Activated CD4-positive, alpha-beta T cell treated with anti-CD3 and anti-CD28 coated beads for 24 hours (primary cell): Measurements from ENCODE around the gene MUL1.
"Not testable (repeated sequence)": the region's sequence is repeated elsewhere in the genome, so short reads cannot be mapped to it uniquely, and the experiment has no call there.

Experiments used
- DNase-seq, 2 donors: peaks; one replicate each; pipeline ENCODE4 v3.0.0-alpha.2; 2020; ENCODE audit warnings: low read depth in 2 of 2

MUL1 gene, protein sequence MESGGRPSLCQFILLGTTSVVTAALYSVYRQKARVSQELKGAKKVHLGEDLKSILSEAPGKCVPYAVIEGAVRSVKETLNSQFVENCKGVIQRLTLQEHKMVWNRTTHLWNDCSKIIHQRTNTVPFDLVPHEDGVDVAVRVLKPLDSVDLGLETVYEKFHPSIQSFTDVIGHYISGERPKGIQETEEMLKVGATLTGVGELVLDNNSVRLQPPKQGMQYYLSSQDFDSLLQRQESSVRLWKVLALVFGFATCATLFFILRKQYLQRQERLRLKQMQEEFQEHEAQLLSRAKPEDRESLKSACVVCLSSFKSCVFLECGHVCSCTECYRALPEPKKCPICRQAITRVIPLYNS

DNA sequence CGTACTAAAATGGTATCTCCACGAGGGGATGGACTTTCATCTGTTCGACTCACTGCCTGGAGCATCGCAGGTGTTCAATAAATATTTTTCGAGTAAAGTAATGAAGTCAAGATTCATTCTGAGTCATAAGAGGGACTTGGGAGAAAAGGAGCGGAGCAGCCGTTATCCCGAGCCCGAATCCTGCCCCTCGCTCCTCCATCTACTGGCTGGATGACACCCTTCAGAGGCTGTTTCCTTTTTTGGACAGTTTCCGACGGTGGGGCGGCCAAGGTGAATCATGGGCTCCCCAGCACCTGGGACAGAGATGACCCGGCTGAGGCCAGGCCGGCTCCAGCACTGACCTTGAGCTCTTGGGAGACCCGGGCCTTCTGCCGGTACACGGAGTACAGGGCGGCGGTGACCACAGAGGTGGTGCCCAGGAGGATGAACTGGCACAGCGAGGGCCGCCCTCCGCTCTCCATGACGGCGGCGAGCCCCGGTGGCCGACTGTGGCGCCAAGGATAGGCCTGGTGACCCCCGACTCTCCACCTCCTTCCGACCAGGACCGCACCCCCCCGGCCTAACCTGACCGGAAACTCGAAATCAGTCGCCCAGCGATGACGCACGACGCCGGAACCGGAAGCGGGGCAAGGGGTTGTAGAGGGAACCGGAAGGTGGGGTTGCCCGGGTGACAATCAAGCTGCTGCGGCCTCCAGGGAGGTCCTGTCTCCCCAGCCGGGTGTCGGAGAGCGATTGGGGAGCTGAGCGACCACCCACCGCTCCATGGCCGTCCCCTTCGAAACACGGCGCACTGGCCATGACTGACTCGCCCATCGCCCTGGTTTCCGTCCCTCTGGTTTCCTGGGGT is at the start of gene MUL1:
Gene MUL1 (minus strand): TSS at position 588 of the 847 bp plus-strand sequence. CDS start 127 bp downstream, at position 461.
- DNase-seq: peak; percentile 85 to 96

DNA sequence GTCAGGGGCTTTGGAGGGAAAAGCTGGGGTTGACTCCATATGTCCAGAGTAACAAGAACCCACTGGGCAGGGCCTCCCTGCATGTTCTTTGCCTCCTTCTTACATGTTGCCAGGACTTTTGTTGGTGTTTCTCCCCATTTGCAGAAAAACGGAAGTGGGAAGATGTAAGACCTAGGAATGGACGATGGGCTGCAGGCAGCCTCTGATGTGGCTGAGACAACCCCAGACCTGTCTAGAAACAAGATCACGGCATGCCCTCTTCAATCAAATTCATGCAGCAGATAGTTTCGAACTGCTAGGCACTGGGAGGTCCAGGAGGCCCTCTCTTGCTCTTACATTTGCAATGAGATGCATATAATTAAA is 47.8 kb upstream of the MUL1 start:
- no peak for DNase-seq

DNA sequence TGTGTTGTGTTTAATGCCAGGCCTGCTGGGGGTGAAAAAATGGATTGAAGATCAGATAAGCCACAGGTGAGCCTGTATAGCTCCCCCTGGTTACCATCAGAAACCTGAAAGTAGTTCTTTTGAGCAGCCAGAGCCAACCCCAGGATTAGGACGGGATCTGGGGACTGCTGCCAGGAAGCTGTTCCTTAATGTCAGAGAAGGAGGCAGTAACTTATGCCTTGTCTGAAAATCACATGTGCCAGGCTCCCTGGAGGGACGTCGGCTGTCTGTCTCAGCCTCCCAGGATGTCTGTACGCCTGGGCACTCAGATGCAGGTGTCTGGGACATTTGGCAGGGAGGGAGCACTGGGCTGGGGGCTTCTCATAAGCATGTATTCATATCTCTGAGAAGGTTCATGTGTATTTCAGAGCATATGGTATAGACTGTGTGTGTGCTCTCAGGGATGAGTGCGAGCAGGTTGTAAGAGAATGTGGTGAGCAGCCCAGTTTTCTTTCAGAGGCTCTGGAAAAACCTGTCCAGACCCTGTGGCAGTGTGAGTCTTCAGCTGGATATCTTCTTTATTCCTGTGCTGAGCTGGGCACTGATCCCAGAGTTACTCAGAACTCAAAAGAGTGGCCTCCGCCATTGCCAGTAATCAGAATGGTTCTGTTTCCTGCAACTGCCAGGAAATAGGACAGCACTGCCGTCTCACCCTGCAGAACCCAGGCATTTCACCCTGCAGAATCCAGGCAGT is 47.2 kb upstream of the MUL1 start:
- DNase-seq: no peak

DNA sequence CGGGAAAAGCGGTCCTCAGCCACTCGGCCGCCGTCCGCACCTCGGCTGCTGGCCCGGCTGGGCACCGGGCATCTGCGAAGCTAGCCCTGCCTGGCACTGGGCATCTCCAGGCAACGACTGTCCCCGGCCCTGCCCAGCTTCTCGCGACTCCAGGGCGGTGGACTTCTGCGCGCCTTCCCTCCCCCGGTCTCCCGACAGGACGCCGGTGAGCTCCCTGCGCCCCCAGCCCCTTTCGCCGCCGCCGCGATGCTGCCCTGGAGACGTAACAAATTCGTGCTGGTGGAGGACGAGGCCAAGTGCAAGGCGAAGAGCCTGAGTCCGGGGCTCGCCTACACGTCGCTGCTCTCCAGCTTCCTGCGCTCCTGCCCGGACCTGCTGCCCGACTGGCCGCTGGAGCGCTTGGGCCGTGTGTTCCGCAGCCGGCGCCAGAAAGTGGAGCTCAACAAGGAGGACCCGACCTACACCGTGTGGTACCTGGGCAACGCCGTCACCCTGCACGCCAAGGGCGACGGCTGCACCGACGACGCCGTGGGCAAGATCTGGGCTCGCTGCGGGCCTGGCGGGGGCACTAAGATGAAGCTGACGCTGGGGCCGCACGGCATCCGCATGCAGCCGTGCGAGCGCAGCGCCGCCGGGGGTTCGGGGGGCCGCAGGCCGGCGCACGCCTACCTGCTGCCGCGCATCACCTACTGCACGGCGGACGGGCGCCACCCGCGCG is 44.9 kb upstream of the MUL1 start:
- no peak for DNase-seq

DNA sequence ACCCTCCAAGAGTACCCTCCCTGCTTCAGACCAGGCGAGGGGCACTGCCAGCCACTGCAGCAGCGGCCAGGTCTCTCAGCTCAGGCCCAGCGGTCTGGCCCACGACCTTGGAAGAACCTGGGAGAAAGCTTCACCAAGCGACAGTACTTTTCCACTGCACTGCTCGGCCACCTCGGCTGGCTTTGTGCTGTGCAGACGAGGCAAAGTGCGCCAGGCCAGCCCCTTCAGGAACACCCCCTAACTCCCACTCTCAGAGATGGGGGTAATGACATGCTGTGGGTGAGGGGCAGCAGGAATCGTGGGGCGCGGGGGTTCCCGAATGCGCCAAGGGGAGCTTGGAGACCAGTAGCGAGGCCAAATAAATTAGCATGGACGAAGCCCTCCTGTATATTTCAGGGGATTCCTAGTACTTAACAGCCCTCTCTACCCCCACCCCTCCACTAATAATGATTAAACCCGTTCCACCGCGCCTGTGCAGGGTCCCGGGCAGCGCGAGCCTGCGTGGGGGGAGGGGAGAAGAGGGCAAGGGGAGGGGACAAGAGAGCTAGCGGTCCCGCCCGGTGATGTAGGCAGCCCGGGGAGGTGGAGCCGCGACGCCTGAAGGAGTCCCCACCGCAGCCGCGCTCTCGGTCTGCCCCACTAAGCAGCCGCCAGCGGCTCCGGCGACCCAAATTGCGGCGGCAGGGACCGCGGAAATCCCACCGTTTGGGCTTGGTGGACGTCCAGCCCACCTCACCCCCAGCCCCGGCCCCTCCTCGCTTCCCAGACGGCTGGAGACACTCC is 44.2 kb upstream of the MUL1 start, which contains the start of gene FAM43B:
Gene FAM43B (plus strand): TSS at position 629 of the 783 bp plus-strand sequence. CDS start 401 bp downstream, outside the sequence.
- no peak for DNase-seq

DNA sequence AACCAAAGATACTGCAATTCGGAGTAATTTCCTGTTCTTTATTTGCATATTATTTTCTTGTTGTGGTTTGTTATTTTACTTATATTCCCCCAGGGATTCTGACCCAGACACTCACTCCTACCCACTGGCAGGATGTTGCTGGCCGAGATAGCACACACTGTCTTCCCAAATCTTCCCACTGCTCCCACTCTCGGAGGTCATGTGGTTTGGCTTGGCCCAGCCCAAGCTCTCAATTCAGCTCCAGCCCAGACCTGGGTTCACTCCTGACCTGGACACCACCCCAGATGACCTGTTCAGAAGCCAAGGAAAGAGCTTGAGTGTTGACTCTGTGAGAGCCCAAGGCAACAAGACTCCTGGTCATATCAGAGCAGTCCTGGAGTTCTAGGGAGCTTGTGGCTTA is 43.2 kb upstream of the MUL1 start:
- DNase-seq: no peak

DNA sequence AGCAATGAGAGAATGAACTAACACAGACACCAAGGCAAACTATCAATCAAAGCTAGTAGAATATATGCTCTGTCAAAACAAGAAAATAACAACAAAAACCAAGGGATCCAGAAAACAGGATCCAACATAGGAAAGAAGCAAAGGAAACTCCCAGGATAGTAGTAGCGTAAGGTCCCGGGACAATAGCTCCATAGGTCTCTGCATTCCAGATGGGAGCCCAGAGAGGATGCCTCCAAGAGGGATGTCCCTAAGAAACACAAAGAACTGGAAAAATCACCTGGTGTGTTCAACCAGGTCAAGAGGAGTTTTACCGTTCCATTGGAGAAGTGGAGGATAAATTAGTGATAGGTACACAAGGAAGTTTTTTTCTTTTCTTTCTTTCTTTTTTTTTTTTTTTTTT is 38.7 kb upstream of the MUL1 start:
- DNase-seq: no peak

DNA sequence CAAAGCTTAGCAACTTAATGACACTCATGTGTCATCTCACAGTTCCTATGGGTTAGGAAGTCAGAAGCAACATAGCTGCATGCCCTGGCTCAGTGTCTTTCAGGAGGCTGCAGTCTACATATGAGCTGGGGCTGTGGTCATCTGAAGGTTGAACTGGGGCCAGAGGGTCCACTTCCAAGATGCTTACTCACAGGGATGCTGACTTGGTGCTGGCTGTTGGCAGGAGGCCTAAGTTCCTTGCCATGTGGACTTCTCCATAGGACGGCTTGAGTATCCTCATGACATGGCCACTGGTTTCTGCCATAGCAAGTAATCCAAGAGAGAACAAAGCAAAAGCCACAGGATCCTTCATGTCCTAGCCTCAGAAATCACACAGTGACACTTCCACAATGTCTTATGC is 32.3 kb upstream of the MUL1 start:
- no peak for DNase-seq

DNA sequence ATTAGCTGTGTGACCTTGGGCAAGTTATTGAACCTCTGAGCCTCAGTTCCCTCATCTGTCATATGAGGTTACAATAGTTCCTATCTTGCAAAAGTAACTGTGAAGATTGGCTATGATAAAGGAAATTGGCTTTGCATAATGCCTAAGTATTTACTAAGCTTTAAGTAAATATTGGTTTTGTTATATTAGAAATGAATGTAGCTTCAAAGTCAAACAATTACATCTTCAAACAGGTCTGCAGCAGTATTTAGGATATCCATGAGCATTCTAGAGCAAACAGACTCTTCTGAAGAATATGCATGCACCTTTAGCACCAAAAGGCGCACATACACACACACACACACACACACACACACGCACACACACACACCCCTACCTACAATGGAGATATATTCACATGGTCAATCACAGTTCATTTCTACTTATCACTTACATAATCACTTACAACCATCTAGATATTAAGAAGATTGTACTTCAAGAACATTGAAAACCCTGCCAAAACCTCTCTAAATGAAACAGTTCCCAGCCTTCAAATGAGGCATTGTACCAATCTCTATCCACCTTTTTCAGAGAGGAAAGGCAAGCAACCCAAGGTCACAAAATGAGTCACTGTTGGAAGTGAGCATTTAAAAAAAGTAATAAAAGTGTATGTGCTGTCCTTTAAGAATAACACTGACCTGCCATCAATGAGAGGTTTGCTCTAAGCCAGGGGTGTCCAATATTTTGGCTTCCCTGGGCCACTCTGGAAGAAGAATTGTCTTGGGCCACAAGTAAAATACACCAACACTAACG is 31.0 kb upstream of the MUL1 start:
- DNase-seq: no peak

DNA sequence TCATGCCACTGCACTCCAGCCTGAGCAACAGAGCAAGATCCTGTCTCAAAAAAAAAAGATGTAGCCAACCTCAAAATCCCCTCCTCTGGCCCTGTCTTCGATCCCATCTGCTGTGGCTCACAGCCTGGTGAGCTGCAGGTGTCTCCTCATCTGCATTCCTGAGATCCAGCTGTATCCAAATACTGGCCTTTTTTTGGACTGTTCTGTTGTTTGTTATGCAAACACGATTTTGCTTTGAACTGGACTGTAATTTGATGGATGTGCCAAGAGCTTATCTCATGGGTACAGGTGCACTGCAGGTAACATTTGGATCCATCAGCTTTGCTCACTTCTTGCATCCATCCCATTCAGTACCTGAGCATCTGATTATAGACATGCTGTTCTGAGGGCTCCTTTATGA is 30.3 kb upstream of the MUL1 start:
- DNase-seq: no peak

DNA sequence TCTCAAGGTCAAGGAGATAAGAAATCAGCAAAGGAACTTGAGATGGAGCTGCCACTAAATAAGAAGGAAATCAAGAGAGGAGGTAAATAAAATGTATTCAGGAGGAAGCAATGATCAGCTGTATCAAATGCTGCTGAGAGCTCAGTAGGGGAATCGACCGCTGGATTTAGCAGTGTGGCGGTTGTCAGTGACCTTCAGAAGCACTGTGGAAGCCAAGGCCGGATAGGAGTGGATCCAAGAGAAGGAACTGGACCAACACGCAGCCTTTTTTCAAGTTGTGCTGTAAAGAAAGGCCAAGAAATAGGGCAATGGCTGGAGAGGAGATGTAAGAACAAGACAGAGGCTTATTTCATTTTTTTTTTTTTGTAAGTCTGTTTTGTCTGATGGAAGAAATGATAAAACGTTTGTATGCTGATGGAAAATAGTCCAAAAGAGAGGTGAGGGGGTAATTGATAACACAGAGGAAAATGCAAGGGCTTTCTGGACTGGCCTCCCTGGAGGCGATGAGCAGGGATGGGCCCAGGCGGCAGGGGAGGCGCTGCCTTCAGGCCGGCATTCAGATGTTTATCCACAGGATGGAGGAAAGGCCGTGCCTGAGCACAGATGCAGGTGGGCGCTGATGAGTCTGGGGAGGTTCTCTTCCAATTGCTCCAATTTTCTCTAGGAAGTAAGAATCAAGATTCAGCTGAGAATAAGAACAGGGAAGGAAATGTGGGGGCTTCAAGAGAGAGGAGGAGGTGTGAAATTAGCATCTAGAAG is 26.9 kb upstream of the MUL1 start:
- no peak for DNase-seq

DNA sequence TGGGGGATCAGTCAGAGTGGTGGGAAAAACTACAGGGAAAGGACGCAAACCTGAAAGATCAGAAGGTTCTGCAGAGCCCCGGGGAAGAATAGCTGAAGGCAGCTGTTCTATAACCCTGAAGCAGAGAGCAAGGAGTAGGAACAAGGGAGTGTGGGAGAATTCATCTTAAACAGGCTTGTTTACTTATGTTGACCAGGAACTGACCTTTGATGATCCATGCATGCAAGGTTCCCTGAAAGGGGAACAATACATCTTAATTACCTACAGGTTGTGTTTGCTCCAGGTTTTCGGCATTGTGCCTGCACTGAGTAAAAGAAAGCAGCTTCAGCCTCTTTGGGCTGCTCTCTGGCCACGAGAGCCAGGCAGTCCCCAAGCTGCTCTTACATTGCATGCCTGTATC is 25.7 kb upstream of the MUL1 start:
- DNase-seq: no peak

DNA sequence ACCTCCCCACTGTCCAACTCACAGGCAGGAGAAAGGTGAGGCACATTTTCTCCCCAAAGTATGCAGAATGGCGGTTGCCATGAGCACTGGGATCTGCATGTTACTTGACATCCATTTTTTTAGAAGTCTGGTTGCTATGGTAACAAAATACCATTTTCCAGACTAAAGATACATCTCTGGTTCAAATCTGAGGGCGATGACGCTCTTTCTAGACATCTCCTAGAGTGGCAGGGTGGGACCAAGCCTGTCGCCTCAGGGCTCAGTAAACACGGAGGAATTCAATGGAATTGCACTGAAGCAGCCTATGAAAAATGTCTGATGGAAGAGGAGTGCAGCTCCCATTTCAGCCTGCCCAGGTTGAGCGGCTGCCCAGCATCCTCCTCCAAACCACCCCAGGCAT is 22.9 kb upstream of the MUL1 start:
- DNase-seq: no peak

DNA sequence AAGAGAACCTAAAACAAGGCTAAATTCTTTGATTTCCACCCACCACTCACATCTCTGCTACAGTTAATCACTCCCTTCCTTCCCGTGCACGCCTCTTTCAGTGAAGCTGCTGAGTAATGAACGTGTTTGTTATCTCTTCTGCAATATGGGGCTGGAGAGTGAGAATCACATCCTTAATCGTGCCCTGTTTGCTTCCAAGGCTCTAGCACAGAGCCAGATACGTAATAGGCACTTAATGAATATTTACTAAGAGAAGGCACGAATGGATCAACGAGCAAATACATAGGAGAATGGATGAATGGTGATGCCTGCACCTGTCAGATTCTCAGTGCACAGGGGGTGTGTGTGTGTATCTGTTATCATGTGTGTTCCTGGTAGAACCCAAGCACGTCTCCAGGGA is 22.4 kb upstream of the MUL1 start:
- DNase-seq: no peak

DNA sequence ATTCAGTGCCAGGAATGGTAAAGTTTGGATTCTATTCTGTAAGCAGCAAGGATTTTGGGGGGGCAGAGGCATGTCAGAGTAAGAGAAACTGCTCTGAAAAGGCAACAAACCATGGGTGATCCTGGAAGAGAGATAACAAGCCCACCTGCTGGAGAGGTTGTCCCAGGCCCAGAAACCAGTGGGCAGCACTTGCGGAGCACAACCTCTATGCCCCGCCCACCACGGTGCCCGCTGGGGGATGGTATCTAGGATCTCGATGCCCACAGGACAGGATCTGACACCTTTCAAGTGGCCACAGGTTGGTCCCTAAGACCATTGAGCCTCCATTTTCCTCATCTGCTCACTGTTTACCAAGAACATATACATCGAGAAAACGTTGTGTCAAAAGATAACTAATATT is 20.3 kb upstream of the MUL1 start:
- no peak for DNase-seq

DNA sequence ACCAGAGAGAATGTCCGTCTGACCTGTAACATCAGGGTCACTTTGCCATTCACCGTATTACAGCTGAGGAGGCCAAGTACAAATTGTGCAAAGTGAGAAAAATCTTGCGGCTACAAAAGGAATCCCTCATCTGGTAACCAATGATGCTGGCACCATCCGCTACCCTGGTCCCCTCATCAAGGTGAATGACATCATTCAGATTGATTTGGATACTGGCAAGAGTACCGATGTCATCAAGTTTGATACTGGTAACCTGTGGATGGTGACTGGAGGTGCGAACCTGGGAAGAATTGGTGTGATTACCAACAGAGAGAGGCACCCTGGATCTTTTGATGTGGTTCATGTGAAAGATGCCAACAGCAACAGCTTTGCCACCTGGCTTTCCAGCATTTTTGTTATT is 18.3 kb upstream of the MUL1 start:
- DNase-seq: no peak

DNA sequence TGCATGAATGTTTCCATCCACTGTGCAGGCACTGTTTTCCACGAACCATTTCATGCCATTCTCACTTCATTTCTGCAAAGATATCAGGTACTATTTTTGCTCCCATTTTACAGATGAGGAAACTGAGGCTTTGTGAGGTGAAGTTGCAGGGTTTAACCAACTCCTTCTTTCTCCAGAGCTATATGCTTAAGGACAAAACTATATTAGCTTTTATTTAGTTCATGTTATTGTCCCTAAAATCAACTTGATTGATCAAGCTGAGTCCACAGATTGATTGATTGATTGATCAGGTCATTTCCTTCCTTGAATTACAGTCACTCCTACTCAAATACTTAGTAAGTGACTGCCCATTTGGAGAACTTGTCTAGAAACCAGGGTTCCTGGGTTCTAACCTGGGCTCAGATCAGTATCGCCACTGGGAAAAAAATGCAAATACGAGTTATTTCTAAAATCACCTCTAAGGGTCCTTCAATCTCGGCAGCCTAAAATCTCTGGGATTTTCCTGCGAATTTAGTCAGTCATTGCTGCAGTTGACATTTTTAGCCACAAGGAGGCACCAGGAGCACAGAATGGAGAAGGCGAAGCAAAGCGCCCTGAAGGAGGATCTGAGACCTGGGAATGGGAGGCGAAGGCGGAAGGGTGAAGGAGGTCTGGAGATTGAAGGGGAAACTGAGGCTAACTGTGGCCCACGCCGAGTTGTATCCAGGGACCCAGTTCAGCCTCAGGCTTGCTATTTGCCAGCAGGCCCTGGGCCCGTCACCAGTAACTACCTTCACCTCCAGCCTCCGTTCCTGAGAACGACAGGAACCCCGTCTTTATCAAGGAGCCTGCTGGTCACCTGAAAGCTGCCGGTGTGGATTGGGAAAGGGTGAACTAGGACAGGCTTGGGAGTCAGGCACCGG is 14.3 kb upstream of the MUL1 start:
- DNase-seq: peak; percentile 54 to 56

DNA sequence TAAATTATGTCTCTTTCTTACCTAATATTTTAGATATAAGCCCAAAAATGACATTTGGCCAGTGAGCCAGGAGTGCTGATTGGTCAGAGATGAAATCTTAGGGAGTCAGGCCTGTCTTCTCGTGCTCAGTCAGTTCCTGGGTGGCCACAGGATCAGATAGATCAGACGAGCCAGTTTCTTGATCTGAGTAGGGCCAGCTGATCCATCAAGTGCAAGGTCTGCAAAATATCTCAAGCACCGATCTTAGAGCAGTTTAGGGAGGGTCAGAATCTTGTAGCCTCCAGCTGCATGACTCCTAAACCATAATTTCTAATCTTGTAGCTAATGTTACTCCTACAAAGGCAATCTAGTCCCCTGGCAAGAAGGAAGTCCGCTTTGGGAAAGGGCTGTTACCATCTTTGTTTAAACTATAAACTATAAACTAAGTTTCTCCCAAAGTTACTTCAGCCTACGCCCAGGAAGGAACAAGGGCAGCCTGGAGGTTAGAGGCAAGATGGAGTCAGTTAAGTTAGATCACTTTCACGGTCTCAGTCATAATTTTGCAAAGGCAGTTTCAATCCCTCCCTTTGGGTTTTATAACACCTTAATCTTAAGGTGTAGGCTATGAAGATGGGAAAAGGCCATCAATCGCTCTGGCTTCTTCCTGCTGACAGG is 11.8 kb upstream of the MUL1 start:
- not testable (repeated sequence) for DNase-seq
